Neuron (in vitro differentiated cells): ENCODE data around the gene AOPEP.
"Not testable (repeated sequence)": the region's sequence is repeated elsewhere in the genome, so short reads cannot be mapped to it uniquely, and the experiment has no call there.

Source experiments
- H2AFZ ChIP-seq: one replicate; pipeline ENCODE4 v1.6.1; 2013; ENCODE audit warnings: low read depth, mild to moderate bottlenecking, inconsistent platforms, low read length, moderate library complexity
- H3K27me3 ChIP-seq: one replicate; pipeline ENCODE4 v1.6.1; 2013; ENCODE audit warnings: low read length; ENCODE audit not compliant: insufficient read depth
- H3K36me3 ChIP-seq: one replicate; pipeline ENCODE4 v1.6.1; 2013; ENCODE audit warnings: low read length; ENCODE audit not compliant: insufficient read depth
- H3K4me1 ChIP-seq: one replicate; pipeline ENCODE4 v1.6.1; 2013; ENCODE audit warnings: low read length; ENCODE audit not compliant: insufficient read depth
- H3K4me3 ChIP-seq: 2 replicates; pipeline ENCODE4 v1.5.1; 2013; ENCODE audit warnings: mild to moderate bottlenecking, low read length, moderate library complexity
- H3K9me3 ChIP-seq: one replicate; pipeline ENCODE4 v1.6.1; 2013; ENCODE audit warnings: low read length

AOPEP gene

DNA sequence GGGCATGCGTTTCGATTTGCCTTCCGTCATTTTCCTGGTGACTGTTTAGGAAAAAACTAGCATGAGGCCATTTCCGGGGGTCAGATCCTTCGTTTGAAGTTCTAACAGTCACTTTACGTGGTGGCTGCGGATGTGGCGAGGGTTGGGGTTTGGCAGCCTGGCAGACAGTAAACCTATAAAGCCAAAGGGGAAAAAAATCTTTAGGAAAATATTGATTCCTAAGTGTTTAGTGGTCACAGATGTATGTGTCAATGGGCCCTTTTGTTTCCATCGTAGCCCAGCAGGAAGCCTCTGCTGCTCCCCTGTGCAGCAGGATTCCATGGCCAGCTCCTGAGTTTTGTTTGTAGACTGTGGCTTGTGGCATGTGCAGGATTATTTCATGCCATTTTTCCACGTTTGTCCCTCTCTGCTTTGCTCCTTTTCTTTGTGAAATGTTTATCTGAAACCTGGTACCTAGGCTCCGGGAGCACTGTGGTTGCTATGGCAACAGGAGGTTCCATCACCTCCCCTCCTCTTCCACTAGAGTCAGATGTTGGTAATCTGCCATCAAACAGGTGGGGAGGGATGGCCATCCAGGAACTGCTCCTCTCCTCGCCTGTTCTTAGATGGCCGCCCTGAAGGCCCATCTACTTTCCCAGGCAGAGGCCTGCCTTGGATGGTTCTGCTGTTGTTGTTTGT lies 202.3 kb downstream of the AOPEP start:
- Histone ChIP-seq H3K4me3 (no peak overlapping the region), H2AFZ (no peak overlapping the region), H3K9me3 (no peaks in the 10 kb centered on the region), H3K27me3 (no peaks in the 10 kb centered on the region), H3K4me1 (peaks cover under 1% of the 10 kb centered on the region), H3K36me3 (peaks cover 6% of the 10 kb centered on the region)

DNA sequence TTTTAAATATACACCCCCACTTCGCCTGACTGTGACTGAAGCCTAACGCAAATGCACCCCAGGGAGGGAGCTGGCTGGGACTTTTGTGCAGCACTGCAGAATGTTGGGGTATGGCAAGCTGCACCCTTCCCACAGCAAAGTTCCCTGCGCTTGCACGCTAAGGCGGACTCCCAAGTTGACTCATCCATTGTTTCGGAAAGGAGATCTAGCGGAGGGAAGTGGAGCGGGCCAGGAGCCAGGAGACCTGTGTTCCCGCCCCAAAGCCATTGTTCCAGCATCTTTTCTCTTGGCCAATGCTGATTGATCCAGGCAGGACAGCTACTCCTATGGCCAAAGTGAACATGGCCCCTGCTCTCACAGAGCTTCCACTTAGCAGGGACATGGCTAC lies 202.9 kb downstream of the AOPEP start:
- no peak overlapping the region for H3K4me3 ChIP-seq
- H3K4me1 ChIP-seq = no peaks in the 10 kb centered on the region
- H3K36me3 ChIP-seq = peaks cover 6% of the 10 kb centered on the region
- no peaks in the 10 kb centered on the region for H3K27me3 ChIP-seq
- no peaks in the 10 kb centered on the region for H3K9me3 ChIP-seq
- H2AFZ ChIP-seq = no peak overlapping the region

DNA sequence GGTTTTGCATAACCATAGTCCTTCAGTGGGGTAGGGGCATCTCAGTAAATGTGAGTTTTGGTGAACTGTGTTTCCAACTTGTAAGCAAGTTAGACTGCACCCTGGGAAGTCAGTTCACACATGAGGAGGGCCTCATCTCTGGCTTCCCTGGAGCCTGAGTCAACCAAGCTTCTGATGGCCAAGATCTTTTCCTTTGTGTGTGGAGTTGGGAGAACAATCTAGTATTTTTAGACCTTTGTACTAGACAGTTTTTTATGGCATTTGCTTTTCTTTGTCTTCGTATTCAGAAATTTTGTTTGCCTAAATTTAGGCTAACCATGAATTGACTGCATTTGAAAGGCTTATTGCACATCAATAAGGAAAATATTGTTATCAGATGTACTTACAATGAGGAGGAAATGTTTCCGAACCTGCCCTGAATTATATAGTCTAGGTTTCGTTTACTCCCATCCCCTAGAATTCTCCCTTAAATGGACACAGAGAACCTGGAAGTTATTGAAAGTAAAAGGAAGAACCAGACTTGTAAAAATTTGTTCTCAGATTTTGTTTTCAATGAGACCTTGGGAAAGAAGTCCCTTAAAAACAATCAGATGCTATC lies 204.6 kb downstream of the AOPEP start:
- no peaks in the 10 kb centered on the region for H3K9me3 ChIP-seq
- H2AFZ ChIP-seq = no peak overlapping the region
- H3K4me1 ChIP-seq = no peaks in the 10 kb centered on the region
- peaks cover 4% of the 10 kb centered on the region for H3K36me3 ChIP-seq
- no peak overlapping the region for H3K4me3 ChIP-seq
- no peaks in the 10 kb centered on the region for H3K27me3 ChIP-seq

DNA sequence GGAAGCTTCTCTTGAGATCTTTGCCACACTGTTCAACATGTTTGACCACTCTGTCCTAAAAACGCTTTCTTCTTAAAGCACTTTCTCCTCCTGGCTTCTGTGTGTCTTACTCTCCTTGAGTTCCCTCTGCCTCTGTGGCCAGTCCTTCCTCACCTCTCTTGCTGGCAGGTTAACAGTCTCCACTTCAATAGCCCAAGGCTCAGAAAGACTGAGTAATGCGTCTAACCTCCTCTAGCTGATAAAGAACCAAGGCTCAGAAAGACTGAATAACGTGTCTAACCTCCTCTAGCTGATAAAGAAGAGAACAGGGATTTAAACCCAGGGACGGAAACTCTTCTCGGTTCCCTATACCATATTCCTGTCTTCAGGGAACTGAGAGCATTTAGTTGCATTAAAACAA lies 205.2 kb downstream of the AOPEP start:
- Histone ChIP-seq H3K4me3 (no peak overlapping the region), H3K9me3 (no peaks in the 10 kb centered on the region), H3K36me3 (no peaks in the 10 kb centered on the region), H3K4me1 (no peaks in the 10 kb centered on the region), H2AFZ (no peak overlapping the region), H3K27me3 (no peaks in the 10 kb centered on the region)

DNA sequence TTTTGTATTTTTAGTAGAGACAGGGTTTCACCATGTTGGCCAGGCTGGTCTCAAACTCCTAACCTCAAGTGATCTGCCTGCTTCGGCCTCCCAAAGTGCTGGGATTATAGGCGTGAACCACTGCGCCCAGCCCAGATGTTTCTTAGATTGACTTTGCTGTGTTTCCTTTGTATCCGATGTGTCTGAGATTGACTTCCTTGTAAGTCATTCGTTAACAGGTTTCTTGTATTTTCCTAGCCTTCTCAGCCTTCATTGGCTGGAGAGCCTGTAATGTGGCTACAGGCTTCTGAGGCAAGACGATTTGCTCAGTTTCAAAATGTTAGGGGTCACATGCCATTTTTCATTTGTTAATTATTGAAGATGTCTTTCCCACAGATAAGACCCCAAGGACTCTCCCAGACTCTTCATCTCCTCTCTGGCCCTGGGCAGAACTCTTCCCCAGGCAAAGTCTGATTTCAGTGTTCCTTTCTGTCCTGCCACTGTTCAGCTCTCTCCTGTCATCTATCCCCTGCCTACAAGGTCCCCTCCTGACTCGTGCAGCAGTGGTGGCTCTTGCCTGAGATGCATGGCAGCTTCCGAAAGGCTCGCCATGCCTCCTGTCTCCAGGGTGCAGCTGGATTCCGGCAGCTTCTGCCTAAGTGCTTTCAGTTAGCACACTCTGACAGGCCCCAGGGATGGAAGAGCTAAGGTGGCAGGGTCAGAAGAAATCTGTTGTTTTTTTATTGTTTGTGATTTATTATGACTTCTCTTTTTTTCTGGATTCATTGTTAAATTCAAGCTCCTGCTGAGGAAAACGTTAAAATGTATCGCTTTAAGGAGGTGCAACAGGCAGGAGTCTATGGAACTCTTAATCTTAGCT lies 206.4 kb downstream of the AOPEP start:
- Histone ChIP-seq H3K4me3 (no peak overlapping the region), H3K27me3 (no peaks in the 10 kb centered on the region), H3K9me3 (no peaks in the 10 kb centered on the region), H2AFZ (no peak overlapping the region), H3K36me3 (no peaks in the 10 kb centered on the region), H3K4me1 (no peaks in the 10 kb centered on the region)

DNA sequence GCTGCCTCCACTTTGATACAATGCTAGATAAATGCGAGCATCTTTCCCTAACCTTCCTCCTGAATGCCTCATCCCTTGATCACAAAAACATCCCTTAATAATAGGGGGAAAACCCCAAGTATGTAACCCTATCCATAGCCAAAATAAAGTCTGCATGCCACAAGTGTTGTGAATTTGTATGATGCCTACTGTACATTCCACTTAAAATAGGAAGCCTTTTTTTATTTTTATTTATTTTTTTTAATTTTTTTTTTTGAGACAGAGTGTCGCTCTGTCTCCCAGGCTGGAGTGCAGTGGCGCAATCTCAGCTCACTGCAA lies 207.0 kb downstream of the AOPEP start:
- no peaks in the 10 kb centered on the region for H3K4me1 ChIP-seq
- no peak overlapping the region for H3K4me3 ChIP-seq
- H3K36me3 ChIP-seq = no peaks in the 10 kb centered on the region
- no peak overlapping the region for H2AFZ ChIP-seq
- H3K27me3 ChIP-seq = no peaks in the 10 kb centered on the region
- no peaks in the 10 kb centered on the region for H3K9me3 ChIP-seq

DNA sequence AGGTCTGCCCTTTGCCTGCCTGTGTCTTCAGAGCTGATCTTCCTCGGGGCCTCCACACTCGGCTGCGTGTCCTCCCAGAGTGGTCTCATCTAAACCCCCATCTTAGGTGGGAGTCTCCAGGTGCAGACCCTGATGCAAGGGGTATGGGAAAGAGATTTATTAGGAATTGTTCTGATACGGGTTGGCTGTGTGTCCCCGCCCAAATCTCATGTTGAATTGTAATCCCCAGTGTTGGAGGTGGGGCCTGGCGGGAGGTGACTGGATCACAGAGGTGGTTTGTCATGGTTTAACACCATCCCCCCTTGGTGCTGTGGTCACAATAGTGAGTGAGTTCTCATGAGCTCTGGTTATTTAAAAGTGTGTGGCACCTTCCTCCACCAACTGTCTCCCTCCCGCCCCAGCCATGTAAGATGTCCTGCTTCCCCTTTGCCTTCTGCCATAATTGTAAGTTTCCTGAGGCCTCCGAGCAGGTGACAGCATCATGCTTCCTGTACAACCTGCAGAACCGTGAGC lies 208.4 kb downstream of the AOPEP start:
- Histone ChIP-seq H3K27me3 (no peaks in the 10 kb centered on the region), H3K4me1 (no peaks in the 10 kb centered on the region), H3K36me3 (no peaks in the 10 kb centered on the region), H2AFZ (no peak overlapping the region), H3K4me3 (no peak overlapping the region), H3K9me3 (no peaks in the 10 kb centered on the region)

DNA sequence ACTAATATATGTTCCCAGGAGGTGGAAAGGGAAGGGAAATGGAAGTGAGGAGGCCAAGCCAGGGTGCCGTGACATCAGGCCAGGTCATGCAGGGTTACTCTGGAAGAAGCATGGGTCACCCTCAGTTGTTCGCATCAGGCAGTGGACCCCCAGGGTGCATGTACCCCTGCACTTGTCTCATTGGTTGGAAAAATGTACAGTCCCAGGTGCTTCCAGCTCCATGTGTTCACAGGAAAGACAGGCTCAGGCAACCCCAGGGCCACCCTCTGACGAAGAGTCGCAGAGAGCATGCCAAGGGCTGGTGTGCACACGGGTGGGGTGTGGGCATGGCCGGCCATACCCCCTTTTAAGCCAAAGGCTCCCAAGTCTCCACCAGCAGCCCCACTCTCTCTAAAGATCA lies 208.9 kb downstream of the AOPEP start:
- no peaks in the 10 kb centered on the region for H3K36me3 ChIP-seq
- H2AFZ ChIP-seq = no peak overlapping the region
- no peaks in the 10 kb centered on the region for H3K4me1 ChIP-seq
- no peak overlapping the region for H3K4me3 ChIP-seq
- H3K9me3 ChIP-seq = no peaks in the 10 kb centered on the region
- H3K27me3 ChIP-seq = no peaks in the 10 kb centered on the region

DNA sequence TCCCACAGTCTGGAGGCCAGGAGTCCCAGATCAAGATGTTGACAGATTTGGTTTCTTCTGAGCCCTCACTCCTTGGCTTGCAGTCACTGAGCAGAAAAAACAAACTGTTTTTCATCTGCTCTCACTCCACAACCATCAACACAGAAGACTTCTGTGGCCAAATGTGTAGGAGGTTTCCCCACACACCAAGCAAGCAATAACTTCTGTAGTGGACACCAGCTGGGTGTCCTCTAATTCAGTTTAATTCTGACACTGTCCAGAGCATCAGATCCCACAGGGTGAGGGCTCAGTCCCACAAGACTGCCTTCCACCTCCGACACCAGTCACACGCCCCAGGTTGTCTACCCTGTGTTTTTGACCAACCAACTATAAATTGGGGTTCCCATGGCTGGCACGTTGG lies 209.9 kb downstream of the AOPEP start:
- H3K9me3 ChIP-seq = no peaks in the 10 kb centered on the region
- H3K27me3 ChIP-seq = no peaks in the 10 kb centered on the region
- H3K4me3 ChIP-seq = no peak overlapping the region
- H3K4me1 ChIP-seq = peaks cover 7% of the 10 kb centered on the region
- H3K36me3 ChIP-seq = no peaks in the 10 kb centered on the region
- H2AFZ ChIP-seq = no peak overlapping the region

DNA sequence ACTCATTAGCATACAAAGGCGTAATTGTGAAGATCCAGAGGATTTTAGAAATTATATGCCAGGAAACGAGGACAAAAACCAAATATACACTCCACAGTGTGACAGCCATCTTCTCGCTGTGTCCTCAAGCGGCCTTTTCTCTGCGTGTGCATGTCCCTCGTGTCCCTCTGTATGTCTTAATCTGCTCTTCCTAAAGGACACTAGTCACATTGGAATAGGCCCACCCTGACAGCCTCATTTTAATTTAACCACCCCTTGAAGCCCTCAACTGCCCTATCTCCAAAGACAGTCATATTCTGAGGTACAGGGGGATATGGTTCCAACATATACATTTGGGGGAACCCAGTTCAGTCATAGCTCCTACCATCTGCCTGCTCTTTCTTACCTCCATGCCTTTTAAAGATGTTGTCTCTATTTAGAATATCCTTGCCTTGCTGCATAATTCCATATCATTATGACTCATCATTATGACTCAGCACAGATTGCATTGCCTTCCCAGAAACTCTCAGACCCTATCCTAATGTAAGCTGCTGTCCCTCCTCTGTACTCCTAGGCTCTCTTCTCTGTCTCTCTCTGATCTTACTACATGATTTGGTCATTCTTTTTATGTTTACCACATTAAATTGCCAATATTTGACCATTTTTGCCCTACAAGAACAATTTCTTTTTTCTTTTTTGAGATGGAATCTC lies 210.9 kb downstream of the AOPEP start:
- Histone ChIP-seq H2AFZ (no peak overlapping the region), H3K4me3 (no peak overlapping the region), H3K9me3 (no peaks in the 10 kb centered on the region), H3K27me3 (no peaks in the 10 kb centered on the region), H3K4me1 (peaks cover 9% of the 10 kb centered on the region), H3K36me3 (no peaks in the 10 kb centered on the region)

DNA sequence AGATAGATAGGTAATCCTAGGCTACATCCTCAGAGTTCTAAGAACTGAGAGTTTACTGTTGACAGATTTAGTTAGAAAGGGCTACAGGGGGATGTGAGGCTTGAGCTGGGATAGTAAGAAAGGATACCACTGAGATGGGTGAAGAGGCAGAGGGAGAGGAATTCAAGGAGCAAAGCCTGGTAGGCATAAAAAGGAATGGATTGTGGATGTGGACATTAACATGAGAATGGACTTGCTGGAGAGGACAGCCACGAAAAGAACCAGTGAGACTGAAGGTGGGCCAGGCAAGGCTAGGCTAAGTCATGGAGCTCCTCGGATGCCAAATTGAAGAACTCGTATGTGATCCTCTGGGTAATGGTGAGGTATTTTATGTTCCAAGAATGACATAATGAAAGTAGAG lies 211.9 kb downstream of the AOPEP start:
- Histone ChIP-seq H2AFZ (no peak overlapping the region), H3K4me3 (no peak overlapping the region), H3K27me3 (no peaks in the 10 kb centered on the region), H3K9me3 (no peaks in the 10 kb centered on the region), H3K4me1 (peaks cover 9% of the 10 kb centered on the region), H3K36me3 (no peaks in the 10 kb centered on the region)

DNA sequence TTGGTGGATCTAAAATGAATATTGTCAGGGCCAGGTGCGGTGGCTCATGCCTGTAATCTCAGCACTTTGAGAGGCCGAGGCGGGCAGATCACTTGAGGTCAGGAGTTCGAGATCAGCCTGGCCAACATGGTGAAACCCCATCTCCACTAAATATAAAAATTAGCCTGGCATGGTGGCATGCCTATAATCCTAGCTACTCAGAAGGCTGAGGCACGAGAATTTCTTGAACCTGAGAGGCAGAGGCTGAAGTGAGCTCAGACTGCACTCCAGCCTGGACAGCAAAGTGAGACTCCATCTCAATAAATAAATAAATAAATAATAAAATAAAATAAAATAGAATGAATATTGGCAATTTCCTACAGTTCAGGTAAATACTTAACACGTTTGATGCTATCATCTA lies 213.8 kb downstream of the AOPEP start:
- not testable (repeated sequence) for H3K9me3 ChIP-seq, H3K4me3 ChIP-seq, H3K36me3 ChIP-seq, H3K4me1 ChIP-seq, H2AFZ ChIP-seq, H3K27me3 ChIP-seq
